Ishikawa (cell line): ENCODE measurements around the gene ARIH1.

Experiments
- CREB1 ChIP-seq: IDR thresholded peaks from 2 replicates; pipeline ENCODE4 v1.6.1; 2012; ENCODE audit warnings: low read depth
- EGR1 ChIP-seq: IDR thresholded peaks from 2 replicates; pipeline ENCODE4 v1.6.1; 2012
- EP300 ChIP-seq: IDR thresholded peaks from 2 replicates; pipeline ENCODE4 v1.6.1; 2012; ENCODE audit warnings: borderline replicate concordance
- FOXM1 ChIP-seq: IDR thresholded peaks from 2 replicates; pipeline ENCODE4 v1.6.1; 2012; ENCODE audit warnings: low read depth, borderline replicate concordance
- NFIC ChIP-seq: IDR thresholded peaks from 2 replicates; pipeline ENCODE4 v1.6.1; 2012
- RAD21 ChIP-seq: IDR thresholded peaks from 2 replicates; pipeline ENCODE4 v1.6.1; 2012; ENCODE audit warnings: low read depth
- TAF1 ChIP-seq: IDR thresholded peaks from 2 replicates; pipeline ENCODE4 v1.6.1; 2012; ENCODE audit warnings: low read depth, mild to moderate bottlenecking
- TCF12 ChIP-seq: IDR thresholded peaks from 2 replicates; pipeline ENCODE4 v1.6.1; 2012; ENCODE audit warnings: low read depth
- TEAD4 ChIP-seq: IDR thresholded peaks from 2 replicates; pipeline ENCODE4 v1.6.1; 2012
- YY1 ChIP-seq: IDR thresholded peaks from 2 replicates; pipeline ENCODE4 v1.6.1; 2012; ENCODE audit warnings: low read depth
- ZBTB7A ChIP-seq: IDR thresholded peaks from 2 replicates; pipeline ENCODE4 v1.6.1; 2012; ENCODE audit warnings: low read depth
- TF ChIP-seq, protein P1 (sequence below): IDR thresholded peaks from 2 replicates; pipeline ENCODE4 v1.6.1; 2012; ENCODE audit warnings: low read depth, mild to moderate bottlenecking

DNA sequence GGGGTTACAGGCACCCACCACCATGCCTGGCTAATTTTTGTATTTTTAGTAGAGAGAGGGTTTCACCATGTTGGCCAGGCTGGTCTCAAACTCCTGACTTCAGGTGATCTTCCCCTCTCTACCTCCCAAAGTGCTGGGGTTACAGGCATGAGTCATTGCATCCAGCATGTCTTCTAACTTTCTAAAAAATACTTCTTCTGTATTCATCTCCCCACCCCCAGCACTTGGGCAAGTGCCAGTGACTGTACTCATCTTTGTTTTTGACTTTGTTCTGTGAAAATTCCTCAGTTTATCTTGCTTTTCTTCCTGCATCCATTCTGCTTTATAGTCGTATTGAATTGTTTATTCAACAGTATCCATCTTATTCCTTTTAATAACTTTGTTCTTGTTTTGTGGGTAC is 47.6 kb downstream of the ARIH1 start:
- no peak for TF ChIP-seq EP300
- no peak for TF ChIP-seq FOXM1
- no peak for TF ChIP-seq RAD21
- no peak for TF ChIP-seq YY1
- no peak for TF ChIP-seq TAF1
- no peak for TF ChIP-seq CREB1
- TF ChIP-seq NFIC, result no peak
- no peak for TF ChIP-seq TEAD4
- TF ChIP-seq, protein P1, sequence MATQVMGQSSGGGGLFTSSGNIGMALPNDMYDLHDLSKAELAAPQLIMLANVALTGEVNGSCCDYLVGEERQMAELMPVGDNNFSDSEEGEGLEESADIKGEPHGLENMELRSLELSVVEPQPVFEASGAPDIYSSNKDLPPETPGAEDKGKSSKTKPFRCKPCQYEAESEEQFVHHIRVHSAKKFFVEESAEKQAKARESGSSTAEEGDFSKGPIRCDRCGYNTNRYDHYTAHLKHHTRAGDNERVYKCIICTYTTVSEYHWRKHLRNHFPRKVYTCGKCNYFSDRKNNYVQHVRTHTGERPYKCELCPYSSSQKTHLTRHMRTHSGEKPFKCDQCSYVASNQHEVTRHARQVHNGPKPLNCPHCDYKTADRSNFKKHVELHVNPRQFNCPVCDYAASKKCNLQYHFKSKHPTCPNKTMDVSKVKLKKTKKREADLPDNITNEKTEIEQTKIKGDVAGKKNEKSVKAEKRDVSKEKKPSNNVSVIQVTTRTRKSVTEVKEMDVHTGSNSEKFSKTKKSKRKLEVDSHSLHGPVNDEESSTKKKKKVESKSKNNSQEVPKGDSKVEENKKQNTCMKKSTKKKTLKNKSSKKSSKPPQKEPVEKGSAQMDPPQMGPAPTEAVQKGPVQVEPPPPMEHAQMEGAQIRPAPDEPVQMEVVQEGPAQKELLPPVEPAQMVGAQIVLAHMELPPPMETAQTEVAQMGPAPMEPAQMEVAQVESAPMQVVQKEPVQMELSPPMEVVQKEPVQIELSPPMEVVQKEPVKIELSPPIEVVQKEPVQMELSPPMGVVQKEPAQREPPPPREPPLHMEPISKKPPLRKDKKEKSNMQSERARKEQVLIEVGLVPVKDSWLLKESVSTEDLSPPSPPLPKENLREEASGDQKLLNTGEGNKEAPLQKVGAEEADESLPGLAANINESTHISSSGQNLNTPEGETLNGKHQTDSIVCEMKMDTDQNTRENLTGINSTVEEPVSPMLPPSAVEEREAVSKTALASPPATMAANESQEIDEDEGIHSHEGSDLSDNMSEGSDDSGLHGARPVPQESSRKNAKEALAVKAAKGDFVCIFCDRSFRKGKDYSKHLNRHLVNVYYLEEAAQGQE, result no peak
- TF ChIP-seq TCF12, result no peak
- no peak for TF ChIP-seq EGR1
- TF ChIP-seq ZBTB7A, result no peak
